ENCODE measurements around the gene SLC25A18. TPM values are rescaled to one million over a fixed set of nuclear protein-coding genes. Genes with fewer than 3 reads are reported as not detected.

Gene SLC25A18
- total RNA-seq, 2 experiments from 2014 or later, result not detected

GRCh38 chr22:17589810-17590375 lies 26.6 kb downstream of the SLC25A18 start:
- Mint-ChIP-seq H3K27ac (no peak overlapping the region), H3K4me1 (ENCODE audit: low read depth) (no peaks in the 10 kb centered on the region), H3K4me3 (no peak overlapping the region), H3K27me3 (no peaks in the 10 kb centered on the region), H3K36me3 (ENCODE audit: low read depth) (peaks cover 52% of the 10 kb centered on the region), H3K9me3 (no peaks in the 10 kb centered on the region)
- DNase-seq, result no peak
- Histone ChIP-seq H3K4me1 (ENCODE audit: insufficient read depth, low read length) (no peaks in the 10 kb centered on the region), H3K4me3 (ENCODE audit: low read length) (no peak overlapping the region), H3K27me3 (ENCODE audit: control insufficient read depth in 1 of 2, insufficient read depth in 2 of 2, low read length in 2 of 2) (no peaks in the 10 kb centered on the region), H3K36me3 (ENCODE audit: insufficient read depth, low read length) (peaks cover 41% of the 10 kb centered on the region), H3K27ac (ENCODE audit: low read depth in 1 of 2, low read length in 2 of 2) (no peak overlapping the region), H3K9me3 (ENCODE audit: control insufficient read depth in 1 of 2, insufficient read depth in 1 of 2, low read length in 2 of 2) (no peaks in the 10 kb centered on the region)
- TF ChIP-seq CTCF (IDR thresholded peaks at IDR 0.05), result no peak
- intact Hi-C loops (cut with DNase I, micrococcal nuclease), result no loop called here
- ChIA-PET CTCF (no interaction called here), POLR2A (no interaction called here)
- ATAC-seq (ENCODE audit: poor library complexity), result no peak

- H3K36me3 Mint-ChIP-seq (ENCODE audit: low read depth), result peaks cover 59% of the 10 kb centered on the region
- H3K9me3 Mint-ChIP-seq, result no peaks in the 10 kb centered on the region
- no peaks in the 10 kb centered on the region for H3K9me3 ChIP-seq (ENCODE audit: control insufficient read depth in 1 of 2, insufficient read depth in 1 of 2, low read length in 2 of 2)
- intact Hi-C loops (cut with DNase I, micrococcal nuclease), result no loop called here
- H3K27ac Mint-ChIP-seq, result no peak overlapping the region
- H3K4me1 Mint-ChIP-seq (ENCODE audit: low read depth), result no peaks in the 10 kb centered on the region
- ChIA-PET POLR2A (no interaction called here), CTCF (no interaction called here)
- peaks cover 47% of the 10 kb centered on the region for H3K36me3 ChIP-seq (ENCODE audit: insufficient read depth, low read length)
- H3K4me1 ChIP-seq (ENCODE audit: insufficient read depth, low read length), result no peaks in the 10 kb centered on the region
- no peaks in the 10 kb centered on the region for H3K27me3 ChIP-seq (ENCODE audit: control insufficient read depth in 1 of 2, insufficient read depth in 2 of 2, low read length in 2 of 2)
- H3K27me3 Mint-ChIP-seq, result no peaks in the 10 kb centered on the region
- H3K4me3 Mint-ChIP-seq, result no peak overlapping the region
- no peak for ATAC-seq (ENCODE audit: poor library complexity)
- H3K27ac ChIP-seq (ENCODE audit: low read depth in 1 of 2, low read length in 2 of 2), result no peak overlapping the region
- no peak overlapping the region for H3K4me3 ChIP-seq (ENCODE audit: low read length)
- no peak for DNase-seq
- no peak for TF ChIP-seq CTCF (IDR thresholded peaks at IDR 0.05)
Observed at GRCh38 chr22:17590586-17590985, 27.3 kb downstream of the SLC25A18 start.

GRCh38 chr22:17592201-17592600 lies 28.9 kb downstream of the SLC25A18 start:
- intact Hi-C loops (cut with DNase I, micrococcal nuclease), result no loop called here
- no peak for ATAC-seq (ENCODE audit: poor library complexity)
- no peak for TF ChIP-seq CTCF (IDR thresholded peaks at IDR 0.05)
- no peak for DNase-seq
- H3K27me3 ChIP-seq (ENCODE audit: control insufficient read depth in 1 of 2, insufficient read depth in 2 of 2, low read length in 2 of 2), result no peaks in the 10 kb centered on the region
- no peaks in the 10 kb centered on the region for H3K9me3 Mint-ChIP-seq
- ChIA-PET POLR2A (no interaction called here), CTCF (no interaction called here)
- no peak overlapping the region for H3K27ac Mint-ChIP-seq
- no peaks in the 10 kb centered on the region for H3K27me3 Mint-ChIP-seq
- no peak overlapping the region for H3K4me3 Mint-ChIP-seq
- no peaks in the 10 kb centered on the region for H3K9me3 ChIP-seq (ENCODE audit: control insufficient read depth in 1 of 2, insufficient read depth in 1 of 2, low read length in 2 of 2)
- no peak overlapping the region for H3K27ac ChIP-seq (ENCODE audit: low read depth in 1 of 2, low read length in 2 of 2)
- H3K4me3 ChIP-seq (ENCODE audit: low read length), result no peak overlapping the region
- no peaks in the 10 kb centered on the region for H3K4me1 ChIP-seq (ENCODE audit: insufficient read depth, low read length)
- peaks cover 58% of the 10 kb centered on the region for H3K36me3 ChIP-seq (ENCODE audit: insufficient read depth, low read length)
- no peaks in the 10 kb centered on the region for H3K4me1 Mint-ChIP-seq (ENCODE audit: low read depth)
- peaks cover 75% of the 10 kb centered on the region for H3K36me3 Mint-ChIP-seq (ENCODE audit: low read depth)
